ENCODE results near the gene HNRNPH2. TPM values are rescaled to one million over a fixed set of nuclear protein-coding genes. Genes with fewer than 3 reads are reported as not detected.

Gene HNRNPH2
- total RNA-seq, 1 experiment from 2014 or later, result 72.9 TPM

DNA sequence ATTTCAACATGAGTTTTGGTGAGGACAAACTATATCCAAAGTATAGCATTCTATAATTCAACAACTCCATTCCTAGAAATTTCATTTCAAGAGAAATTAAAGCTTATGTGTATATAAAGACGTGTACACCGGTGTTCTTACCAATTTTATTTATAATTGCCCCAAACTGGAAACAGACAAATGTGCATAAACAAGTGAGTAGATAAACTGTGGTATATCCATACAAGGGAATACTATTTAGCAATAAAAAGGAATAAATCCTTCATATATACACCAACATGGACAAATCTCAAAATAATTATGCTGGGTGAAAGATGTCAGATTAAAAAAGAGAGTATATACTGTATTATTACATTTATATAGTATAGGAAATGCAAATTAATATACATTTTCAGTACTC is 19.9 kb downstream of the HNRNPH2 start:
- intact Hi-C loops (cut with micrococcal nuclease; ENCODE audit: unreplicated experiment), result no loop called here
- H4K20me1 ChIP-seq (ENCODE audit: insufficient read depth), result no peaks in the 10 kb centered on the region
- H3F3A ChIP-seq (ENCODE audit: insufficient read depth, low read depth), result no peaks in the 10 kb centered on the region
- ChIA-PET POLR2A (ENCODE audit: unreplicated experiment) (no interaction called here), CTCF (no interaction called here)
- H3K9me3 ChIP-seq (ENCODE audit: insufficient read depth, low read depth), result no peaks in the 10 kb centered on the region
- TF ChIP-seq, protein P1, sequence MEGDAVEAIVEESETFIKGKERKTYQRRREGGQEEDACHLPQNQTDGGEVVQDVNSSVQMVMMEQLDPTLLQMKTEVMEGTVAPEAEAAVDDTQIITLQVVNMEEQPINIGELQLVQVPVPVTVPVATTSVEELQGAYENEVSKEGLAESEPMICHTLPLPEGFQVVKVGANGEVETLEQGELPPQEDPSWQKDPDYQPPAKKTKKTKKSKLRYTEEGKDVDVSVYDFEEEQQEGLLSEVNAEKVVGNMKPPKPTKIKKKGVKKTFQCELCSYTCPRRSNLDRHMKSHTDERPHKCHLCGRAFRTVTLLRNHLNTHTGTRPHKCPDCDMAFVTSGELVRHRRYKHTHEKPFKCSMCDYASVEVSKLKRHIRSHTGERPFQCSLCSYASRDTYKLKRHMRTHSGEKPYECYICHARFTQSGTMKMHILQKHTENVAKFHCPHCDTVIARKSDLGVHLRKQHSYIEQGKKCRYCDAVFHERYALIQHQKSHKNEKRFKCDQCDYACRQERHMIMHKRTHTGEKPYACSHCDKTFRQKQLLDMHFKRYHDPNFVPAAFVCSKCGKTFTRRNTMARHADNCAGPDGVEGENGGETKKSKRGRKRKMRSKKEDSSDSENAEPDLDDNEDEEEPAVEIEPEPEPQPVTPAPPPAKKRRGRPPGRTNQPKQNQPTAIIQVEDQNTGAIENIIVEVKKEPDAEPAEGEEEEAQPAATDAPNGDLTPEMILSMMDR (conservative IDR thresholded peaks at IDR 0.05), result no peak
- H3K27me3 ChIP-seq (ENCODE audit: insufficient read depth, low read depth), result no peaks in the 10 kb centered on the region
- no peaks in the 10 kb centered on the region for H3K79me2 ChIP-seq (ENCODE audit: low read depth)
- H3K36me3 ChIP-seq (ENCODE audit: low read depth), result no peaks in the 10 kb centered on the region
- H3K27ac ChIP-seq, result no peak overlapping the region
- H3K4me2 ChIP-seq, result no peak overlapping the region
- no peaks in the 10 kb centered on the region for H3K4me1 ChIP-seq (replicated peaks; ENCODE audit: insufficient read depth)
- H3K4me3 ChIP-seq, result no peak overlapping the region
- no peaks in the 10 kb centered on the region for H3K9me2 ChIP-seq (ENCODE audit: insufficient read depth)
- H2AFZ ChIP-seq, result no peak overlapping the region
- no peak for DNase-seq
- BruUV-seq (replicated peaks), result no TSS peak

DNA sequence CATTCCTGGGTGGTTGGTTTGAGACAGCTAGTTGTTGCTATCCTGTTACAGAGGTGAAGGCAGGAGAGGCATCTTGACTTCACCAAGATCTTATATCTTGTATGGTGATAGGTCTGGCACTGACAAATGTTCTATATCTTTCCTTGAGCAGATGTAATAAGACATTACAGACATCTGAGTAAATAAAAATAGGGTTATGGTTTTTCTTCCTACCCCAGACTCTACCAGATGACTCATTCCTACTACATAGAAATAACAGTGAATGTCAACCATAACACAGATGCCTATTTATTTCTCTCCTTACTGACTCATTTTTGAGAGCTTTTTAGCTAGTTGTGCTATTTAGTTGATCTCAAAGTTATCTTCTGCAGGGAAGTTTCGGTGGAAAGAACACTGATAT is 21.9 kb downstream of the HNRNPH2 start:
- intact Hi-C loops (cut with micrococcal nuclease; ENCODE audit: unreplicated experiment), result no loop called here
- Histone ChIP-seq H3K4me3 (no peak overlapping the region), H2AFZ (no peak overlapping the region), H3F3A (ENCODE audit: insufficient read depth, low read depth) (no peaks in the 10 kb centered on the region), H3K9me3 (ENCODE audit: insufficient read depth, low read depth) (no peaks in the 10 kb centered on the region), H4K20me1 (ENCODE audit: insufficient read depth) (no peaks in the 10 kb centered on the region), H3K9me2 (ENCODE audit: insufficient read depth) (no peaks in the 10 kb centered on the region), H3K4me1 (replicated peaks; ENCODE audit: insufficient read depth) (no peaks in the 10 kb centered on the region), H3K79me2 (ENCODE audit: low read depth) (no peaks in the 10 kb centered on the region), H3K36me3 (ENCODE audit: low read depth) (no peaks in the 10 kb centered on the region), H3K27me3 (ENCODE audit: insufficient read depth, low read depth) (no peaks in the 10 kb centered on the region), H3K4me2 (no peak overlapping the region), H3K27ac (no peak overlapping the region)
- CTCF ChIA-PET, result no interaction called here
- BruUV-seq (replicated peaks), result no TSS peak
- POLR2A ChIA-PET (ENCODE audit: unreplicated experiment), result no interaction called here
- TF ChIP-seq, protein P1 (conservative IDR thresholded peaks at IDR 0.05), result no peak
- DNase-seq, result no peak

DNA sequence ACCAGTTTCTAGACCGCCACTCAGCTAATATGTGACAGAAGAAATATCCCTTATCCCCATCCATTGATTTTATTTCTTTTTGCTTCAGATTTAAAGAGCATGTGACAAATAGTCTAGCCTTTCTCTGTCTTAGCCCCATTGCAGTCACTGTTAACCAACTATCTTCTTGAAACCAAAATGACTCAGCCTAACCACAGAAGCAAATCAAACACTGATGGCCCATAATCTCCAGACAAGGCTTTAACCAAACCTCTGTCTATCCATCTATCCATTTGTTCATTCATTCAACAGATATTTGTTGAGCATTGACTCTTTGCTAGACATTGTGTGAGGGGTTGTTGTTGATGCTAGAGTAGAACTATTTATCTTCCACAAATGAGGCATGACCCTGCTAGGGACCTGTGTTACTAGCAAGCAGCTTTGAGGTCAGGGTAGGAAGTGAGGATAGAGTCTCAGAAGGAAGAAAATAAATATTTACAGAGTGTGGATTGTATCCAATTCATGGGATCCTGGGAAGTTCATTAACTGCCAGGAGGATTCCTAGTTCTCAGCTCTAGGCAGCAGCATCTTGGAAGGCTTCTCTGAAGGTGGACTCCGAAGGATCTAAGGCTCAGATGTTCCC is 22.5 kb downstream of the HNRNPH2 start:
- no peak overlapping the region for H3K4me3 ChIP-seq
- no peaks in the 10 kb centered on the region for H3F3A ChIP-seq (ENCODE audit: insufficient read depth, low read depth)
- BruUV-seq (replicated peaks), result no TSS peak
- H2AFZ ChIP-seq, result no peak overlapping the region
- H3K4me1 ChIP-seq (replicated peaks; ENCODE audit: insufficient read depth), result no peaks in the 10 kb centered on the region
- no peaks in the 10 kb centered on the region for H3K9me3 ChIP-seq (ENCODE audit: insufficient read depth, low read depth)
- ChIA-PET POLR2A (ENCODE audit: unreplicated experiment) (no interaction called here), CTCF (no interaction called here)
- no peaks in the 10 kb centered on the region for H3K36me3 ChIP-seq (ENCODE audit: low read depth)
- intact Hi-C loops (cut with micrococcal nuclease; ENCODE audit: unreplicated experiment), result no loop called here
- no peak for TF ChIP-seq EZH2 (IDR thresholded peaks at IDR 0.05; ENCODE audit: low read depth)
- TF ChIP-seq, protein P1 (conservative IDR thresholded peaks at IDR 0.05), result no peak
- no peak overlapping the region for H3K27ac ChIP-seq
- DNase-seq, result no peak
- H3K79me2 ChIP-seq (ENCODE audit: low read depth), result no peaks in the 10 kb centered on the region
- H4K20me1 ChIP-seq (ENCODE audit: insufficient read depth), result no peaks in the 10 kb centered on the region
- H3K4me2 ChIP-seq, result no peak overlapping the region
- H3K27me3 ChIP-seq (ENCODE audit: insufficient read depth, low read depth), result no peaks in the 10 kb centered on the region
- H3K9me2 ChIP-seq (ENCODE audit: insufficient read depth), result no peaks in the 10 kb centered on the region

All from PC-9 (cell line).